ENCODE results near the gene CGB3. TPM values are rescaled to one million over a fixed set of nuclear protein-coding genes. Genes with fewer than 3 reads are reported as not detected.

CGB3 gene
- total and polyA plus RNA-seq, 8 donors = not detected

DNA sequence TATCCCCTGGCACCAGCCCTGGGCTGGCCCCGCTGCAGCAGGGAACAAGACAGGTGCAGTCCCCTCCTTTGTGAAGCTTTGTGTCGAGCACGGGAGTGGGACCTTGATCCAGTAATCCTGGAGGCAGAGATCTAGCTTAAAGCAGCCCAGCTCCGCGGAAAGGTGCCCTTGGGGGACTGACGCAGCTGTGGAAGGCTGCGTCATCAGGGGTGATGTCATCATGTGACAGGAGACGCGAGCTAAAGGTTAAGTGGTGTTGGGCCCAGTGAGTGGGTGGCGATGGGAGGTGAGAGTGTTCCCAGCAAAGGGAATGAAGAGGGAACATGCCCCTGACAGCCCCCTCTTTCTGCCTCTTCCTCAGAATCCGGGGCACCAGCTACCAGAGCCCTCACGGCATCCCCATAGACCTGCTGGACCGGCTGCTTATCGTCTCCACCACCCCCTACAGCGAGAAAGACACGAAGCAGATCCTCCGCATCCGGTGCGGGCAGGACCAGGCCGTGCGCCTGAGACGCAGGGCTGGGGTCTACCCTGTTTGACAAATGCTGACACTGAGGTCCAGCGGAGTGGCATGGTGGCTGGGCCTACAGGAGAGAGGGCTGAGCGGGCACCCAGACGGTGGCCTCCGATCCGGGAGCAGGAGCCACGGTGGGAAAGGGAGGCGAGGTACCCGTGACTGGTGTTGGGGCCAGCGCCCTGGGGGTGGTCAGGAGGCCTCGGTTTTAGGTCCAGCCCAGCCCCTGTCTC lies 9.8 kb downstream of the CGB3 start:
- no peak for FAIRE-seq
- intact Hi-C loops (cut with DNase I) = no loop called here
- TF ChIP-seq, protein P1, sequence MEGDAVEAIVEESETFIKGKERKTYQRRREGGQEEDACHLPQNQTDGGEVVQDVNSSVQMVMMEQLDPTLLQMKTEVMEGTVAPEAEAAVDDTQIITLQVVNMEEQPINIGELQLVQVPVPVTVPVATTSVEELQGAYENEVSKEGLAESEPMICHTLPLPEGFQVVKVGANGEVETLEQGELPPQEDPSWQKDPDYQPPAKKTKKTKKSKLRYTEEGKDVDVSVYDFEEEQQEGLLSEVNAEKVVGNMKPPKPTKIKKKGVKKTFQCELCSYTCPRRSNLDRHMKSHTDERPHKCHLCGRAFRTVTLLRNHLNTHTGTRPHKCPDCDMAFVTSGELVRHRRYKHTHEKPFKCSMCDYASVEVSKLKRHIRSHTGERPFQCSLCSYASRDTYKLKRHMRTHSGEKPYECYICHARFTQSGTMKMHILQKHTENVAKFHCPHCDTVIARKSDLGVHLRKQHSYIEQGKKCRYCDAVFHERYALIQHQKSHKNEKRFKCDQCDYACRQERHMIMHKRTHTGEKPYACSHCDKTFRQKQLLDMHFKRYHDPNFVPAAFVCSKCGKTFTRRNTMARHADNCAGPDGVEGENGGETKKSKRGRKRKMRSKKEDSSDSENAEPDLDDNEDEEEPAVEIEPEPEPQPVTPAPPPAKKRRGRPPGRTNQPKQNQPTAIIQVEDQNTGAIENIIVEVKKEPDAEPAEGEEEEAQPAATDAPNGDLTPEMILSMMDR (IDR thresholded peaks at IDR 0.05) = no peak
- Histone ChIP-seq H3K27ac (no peak overlapping the region), H3K4me3 (no peak overlapping the region), H3K36me3 (peaks cover 0 to 12% (median 0%) of the 10 kb centered on the region in 3 donors), H3K27me3 (no peaks in the 10 kb centered on the region), H3K9me3 (no peaks in the 10 kb centered on the region), H3K4me1 (peaks cover 0 to 9% (median 3%) of the 10 kb centered on the region in 3 donors)
- no peak for ATAC-seq
- WGBS, 2 donors = 92% methylated on average over 32 of the region's 32 CpGs
- no peak for DNase-seq

DNA sequence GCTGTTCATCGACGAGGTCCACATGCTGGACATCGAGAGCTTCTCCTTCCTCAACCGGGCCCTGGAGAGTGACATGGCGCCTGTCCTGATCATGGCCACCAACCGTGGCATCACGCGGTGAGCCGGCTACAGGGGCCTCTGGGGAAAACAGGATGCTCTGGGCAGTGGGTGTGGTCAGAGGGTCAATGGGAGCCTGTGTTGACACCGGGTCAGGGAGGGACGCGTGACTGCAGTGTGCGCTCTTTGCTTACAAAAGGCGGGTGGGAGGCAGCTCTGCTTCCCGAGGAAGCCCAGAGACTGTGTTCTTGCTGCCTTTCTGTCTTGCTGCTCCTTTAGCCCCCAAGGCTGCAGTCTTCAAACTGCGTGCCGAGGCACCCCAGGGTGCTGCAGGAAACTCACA lies 12.9 kb downstream of the CGB3 start:
- no peak for FAIRE-seq
- peaks cover 0 to 13% (median 0%) of the 10 kb centered on the region in 3 donors for H3K36me3 ChIP-seq

DNA sequence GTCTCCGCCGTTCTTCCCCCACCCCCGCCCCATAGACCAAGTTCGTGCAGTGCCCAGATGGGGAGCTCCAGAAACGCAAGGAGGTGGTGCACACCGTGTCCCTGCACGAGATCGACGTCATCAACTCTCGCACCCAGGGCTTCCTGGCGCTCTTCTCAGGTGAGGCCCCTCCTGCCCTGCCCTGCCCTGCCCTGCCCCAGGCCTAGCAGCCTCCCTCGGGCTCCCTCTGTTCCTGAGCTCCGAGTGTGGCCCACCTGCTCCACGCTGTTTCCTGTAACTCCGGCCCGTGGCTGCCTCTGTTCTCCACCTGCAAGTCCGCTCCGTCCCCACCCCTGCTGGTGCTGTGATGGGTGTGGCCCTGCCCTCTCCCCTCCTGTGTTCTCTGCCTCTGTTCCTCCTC lies 13.7 kb downstream of the CGB3 start:
- TF ChIP-seq, protein P1 (IDR thresholded peaks at IDR 0.05) = no peak
- Histone ChIP-seq H3K9me3 (no peaks in the 10 kb centered on the region), H3K4me3 (no peak overlapping the region), H3K27me3 (no peaks in the 10 kb centered on the region), H3K36me3 (peaks cover 0 to 13% (median 0%) of the 10 kb centered on the region in 3 donors), H3K4me1 (no peaks in the 10 kb centered on the region), H3K27ac (no peak overlapping the region)
- FAIRE-seq = no peak
- intact Hi-C loops (cut with DNase I) = no loop called here
- ATAC-seq = no peak
- 92% methylated on average over 18 of the region's 18 CpGs for WGBS, 2 donors
- no peak for DNase-seq

More for the DNA sequence above, 12.9 kb downstream of the CGB3 start:
- no peak for DNase-seq
- no peak overlapping the region for H3K4me3 ChIP-seq
- H3K27ac ChIP-seq = no peak overlapping the region
- H3K9me3 ChIP-seq = no peaks in the 10 kb centered on the region
- no peaks in the 10 kb centered on the region for H3K4me1 ChIP-seq
- WGBS, 2 donors = 87 to 93% methylated on average over 17 of the region's 17 CpGs
- ATAC-seq = no peak
- TF ChIP-seq, protein P1 (IDR thresholded peaks at IDR 0.05) = no peak
- intact Hi-C loops (cut with DNase I) = no loop called here
- H3K27me3 ChIP-seq = no peaks in the 10 kb centered on the region

GRCh38 chr19:49009828-49010227 lies 14.3 kb downstream of the CGB3 start:
- intact Hi-C loops (cut with DNase I) = no loop called here
- no peaks in the 10 kb centered on the region for H3K4me1 ChIP-seq
- H3K36me3 ChIP-seq = peaks cover 0 to 13% (median 4%) of the 10 kb centered on the region in 3 donors
- FAIRE-seq = no peak
- 95% methylated on average over 14 to 18 of the region's 18 CpGs for WGBS, 2 donors
- no peak for DNase-seq
- H3K4me3 ChIP-seq = no peak overlapping the region
- H3K27me3 ChIP-seq = no peaks in the 10 kb centered on the region
- H3K9me3 ChIP-seq = no peaks in the 10 kb centered on the region
- ATAC-seq = no peak
- TF ChIP-seq, protein P1 (IDR thresholded peaks at IDR 0.05) = no peak
- H3K27ac ChIP-seq = no peak overlapping the region

- ATAC-seq = no peak
- no peak overlapping the region for H3K27ac ChIP-seq
- TF ChIP-seq, protein P1 (IDR thresholded peaks at IDR 0.05) = no peak
Measured at GRCh38 chr19:49006905-49007304, 17.2 kb downstream of the CGB3 start.

More at GRCh38 chr19:49006905-49007304, 17.2 kb downstream of the CGB3 start:
- no peak overlapping the region for H3K4me3 ChIP-seq
- DNase-seq (no peak), FAIRE-seq (no peak)
- H3K36me3 ChIP-seq = peaks cover 0 to 13% (median 12%) of the 10 kb centered on the region in 3 donors
- 95% methylated on average over 22 of the region's 22 CpGs for WGBS, 2 donors
- H3K9me3 ChIP-seq = no peaks in the 10 kb centered on the region
- H3K4me1 ChIP-seq = no peaks in the 10 kb centered on the region
- intact Hi-C loops (cut with DNase I) = no loop called here
- H3K27me3 ChIP-seq = no peaks in the 10 kb centered on the region

All from pancreas (tissue), 10 donors.